Liver (tissue), 9 donors: ENCODE data around the gene KNG1. TPM values are rescaled to one million over a fixed set of nuclear protein-coding genes. Genes with fewer than 3 reads are reported as not detected.

Source experiments
- DNase-seq: peaks from one replicate; pipeline ENCODE4 v3.0.0-alpha.2; 2017; ENCODE audit warnings: low spot score
- H3K27ac ChIP-seq, 2 donors: one replicate each; pipeline ENCODE4 v1.7.0; 2013; ENCODE audit warnings: inconsistent platforms in 2 of 2, low read length in 2 of 2, control low read depth in 1 of 2, low read depth in 1 of 2, mild to moderate bottlenecking in 1 of 2
- H3K27me3 ChIP-seq, 4 donors: one replicate each; pipeline versions ENCODE4 v1.6.1 to v1.7.0; 2013; ENCODE audit warnings: low read length in 3 of 4, inconsistent platforms in 1 of 4, mild to moderate bottlenecking in 1 of 4, moderate library complexity in 1 of 4; ENCODE audit not compliant: control insufficient read depth in 4 of 4, insufficient read depth in 4 of 4
- H3K36me3 ChIP-seq, 4 donors: one replicate each; pipeline versions ENCODE4 v1.6.1 to v1.7.0; 2013; ENCODE audit warnings: low read length in 3 of 4, mild to moderate bottlenecking in 3 of 4, low read depth in 1 of 4, moderate library complexity in 1 of 4; ENCODE audit not compliant: control insufficient read depth in 4 of 4, insufficient read depth in 3 of 4
- H3K4me1 ChIP-seq, 4 donors: one replicate each; pipeline versions ENCODE4 v1.6.1 to v1.7.0; 2013; ENCODE audit warnings: low read length in 3 of 4, mild to moderate bottlenecking in 3 of 4, moderate library complexity in 1 of 4; ENCODE audit not compliant: control insufficient read depth in 4 of 4, insufficient read depth in 4 of 4
- H3K4me3 ChIP-seq, 3 donors: one replicate each; pipeline versions ENCODE4 v1.6.1 to v1.7.0; 2013; ENCODE audit warnings: low read length in 3 of 3, control low read depth in 1 of 3, low read depth in 1 of 3, mild to moderate bottlenecking in 1 of 3
- H3K9ac ChIP-seq, 2 donors: one replicate each; pipeline ENCODE4 v1.7.0; 2013; ENCODE audit warnings: low read length in 2 of 2, mild to moderate bottlenecking in 2 of 2, moderate library complexity in 2 of 2, control low read depth in 1 of 2, low read depth in 1 of 2
- H3K9me3 ChIP-seq, 4 donors: one replicate each; pipeline versions ENCODE4 v1.6.1 to v1.7.0; 2013; ENCODE audit warnings: low read length in 3 of 4; ENCODE audit not compliant: control insufficient read depth in 4 of 4
- ATF3 ChIP-seq: IDR thresholded peaks from 2 replicates; pipeline ENCODE4 v1.6.1; 2016; ENCODE audit warnings: antibody characterized with exemption
- CTCF ChIP-seq: fragments of 150-350 bp; IDR thresholded peaks from 2 replicates; pipeline ENCODE4 v1.5.1; 2017; ENCODE audit warnings: improper control_type of control experiment, low read depth, low read length; ENCODE audit not compliant: missing input control
- EGR1 ChIP-seq, 2 donors: IDR thresholded peaks; 2 replicates each; pipeline ENCODE4 v1.6.1; 2016 to 2018; ENCODE audit warnings: antibody characterized with exemption in 2 of 2, low read depth in 2 of 2
- FOXA1 ChIP-seq: IDR thresholded peaks from 2 replicates; pipeline ENCODE4 v1.6.1; 2016; ENCODE audit warnings: antibody characterized with exemption
- FOXA2 ChIP-seq: IDR thresholded peaks from 2 replicates; pipeline ENCODE4 v1.6.1; 2016; ENCODE audit warnings: antibody characterized with exemption
- GABPA ChIP-seq, 2 donors: IDR thresholded peaks in 1 of 2; conservative IDR thresholded peaks in 1 of 2; 2 replicates each; pipeline ENCODE4 v1.6.1; 2016; ENCODE audit warnings: antibody characterized with exemption in 2 of 2, mild to moderate bottlenecking in 1 of 2, moderate library complexity in 1 of 2
- HNF4A ChIP-seq, 2 donors: conservative IDR thresholded peaks; 2 replicates each; pipeline ENCODE4 v1.6.1; 2016; ENCODE audit warnings: antibody characterized with exemption in 2 of 2, mild to moderate bottlenecking in 2 of 2
- HNF4G ChIP-seq: IDR thresholded peaks from 2 replicates; pipeline ENCODE4 v1.6.1; 2016; ENCODE audit warnings: antibody characterized with exemption
- JUND ChIP-seq, 2 donors: IDR thresholded peaks; 2 replicates each; pipeline ENCODE4 v1.6.1; 2016; ENCODE audit warnings: antibody characterized with exemption in 2 of 2
- MAX ChIP-seq: IDR thresholded peaks from 2 replicates; pipeline ENCODE4 v1.6.1; 2016; ENCODE audit warnings: antibody characterized with exemption
- NR2F2 ChIP-seq: IDR thresholded peaks from 2 replicates; pipeline ENCODE4 v1.6.1; 2016; ENCODE audit warnings: antibody characterized with exemption
- RAD21 ChIP-seq, 2 donors: IDR thresholded peaks; 2 replicates each; pipeline ENCODE4 v1.6.1; 2016; ENCODE audit warnings: antibody characterized with exemption in 2 of 2, mild to moderate bottlenecking in 2 of 2
- REST ChIP-seq: IDR thresholded peaks from 2 replicates; pipeline ENCODE4 v1.6.1; 2016; ENCODE audit warnings: antibody characterized with exemption, mild to moderate bottlenecking
- RXRA ChIP-seq, 2 donors: IDR thresholded peaks; 2 replicates each; pipeline ENCODE4 v1.6.1; 2017 to 2018; ENCODE audit warnings: antibody characterized with exemption in 2 of 2, mild to moderate bottlenecking in 1 of 2
- SP1 ChIP-seq: IDR thresholded peaks from 2 replicates; pipeline ENCODE4 v1.6.1; 2018; ENCODE audit warnings: antibody characterized with exemption, mild to moderate bottlenecking
- TAF1 ChIP-seq: conservative IDR thresholded peaks from 2 replicates; pipeline ENCODE4 v1.6.1; 2016; ENCODE audit warnings: antibody characterized with exemption, mild to moderate bottlenecking
- YY1 ChIP-seq: IDR thresholded peaks from 2 replicates; pipeline ENCODE4 v1.6.1; 2016; ENCODE audit warnings: antibody characterized with exemption, mild to moderate bottlenecking
- ZBTB33 ChIP-seq: IDR thresholded peaks from 2 replicates; pipeline ENCODE4 v1.6.1; 2016; ENCODE audit warnings: antibody characterized with exemption
- WGBS: extraction: QIAGEN DNeasy Blood & Tissue Kit; methylation state at CpG from one replicate; pipeline ENCODE4 v1.1.7; 2013; 5-methylcytosine and 5-hydroxymethylcytosine counted together
- polyA plus RNA-seq, 2 donors: library from polyadenylated mRNA; stranded (reverse) in 1 of 2; unstranded in 1 of 2; fragments of 200-250 nt in 1 of 2; fragments of >200 nt in 1 of 2; fragmentation: Nextera tagmentation in 1 of 2; extraction: Ambion mirVana in 1 of 2; gene quantifications; one replicate each; pipeline versions ENCODE4 v1.2.1 to v1.2.3, GENCODE V29; 2013 to 2015
- total RNA-seq, 2 donors: library from RNA; depleted of rRNA; stranded (reverse); fragments of >200 nt; gene quantifications; one replicate each; pipeline ENCODE4 v1.2.3, GENCODE V29; 2014
- donor health status: healthy.
- donor health status: healthy.
- donor health status: healthy.
- donor health status: healthy.
- donor health status: healthy.

The KNG1 gene
- total and polyA plus RNA-seq, 4 donors, result 605 to 918 (median 716) TPM

- TF ChIP-seq RXRA (IDR thresholded peaks at IDR 0.05) (no peak), RAD21 (IDR thresholded peaks at IDR 0.05) (no peak), HNF4A (conservative IDR thresholded peaks at IDR 0.05) (no peak), MAX (no peak), ATF3 (no peak), HNF4G (no peak), CTCF (no peak), YY1 (no peak), GABPA (IDR thresholded peaks at IDR 0.05 in 1 of 2, conservative IDR thresholded peaks at IDR 0.05 in 1 of 2) (no peak), FOXA1 (no peak), EGR1 (IDR thresholded peaks at IDR 0.05; ENCODE audit: low read depth in 2 of 2) (no peak), SP1 (no peak), NR2F2 (no peak), ZBTB33 (no peak), FOXA2 (no peak), JUND (IDR thresholded peaks at IDR 0.05) (no peak), TAF1 (no peak), REST (no peak)
- peaks cover 4 to 29% (median 26%) of the 10 kb centered on the region in 4 donors for H3K4me1 ChIP-seq
- DNase-seq, result no peak
Measured at GRCh38 chr3:186784820-186785494, 67.8 kb downstream of the KNG1 start.

More at GRCh38 chr3:186784820-186785494, 67.8 kb downstream of the KNG1 start:
- WGBS, result 8% methylated on average over 7 of the region's 7 CpGs
- no peaks in the 10 kb centered on the region for H3K9me3 ChIP-seq
- H3K27me3 ChIP-seq, result no peaks in the 10 kb centered on the region
- H3K27ac ChIP-seq, result no peak overlapping the region
- H3K4me3 ChIP-seq, result peak overlapping the region; percentile 87 to 99 (median 89)
- peak overlapping the region; percentile 93 to 96 for H3K9ac ChIP-seq
- H3K36me3 ChIP-seq, result peaks cover 13 to 53% (median 49%) of the 10 kb centered on the region in 4 donors
